Caco-2 (cell line): ENCODE measurements around the gene PTGIS. TPM values are rescaled to one million over a fixed set of nuclear protein-coding genes. Genes with fewer than 3 reads are reported as not detected.

Experiments
- BruUV-seq: library from RNA; stranded (reverse); fragments of 400-500 nt; replicated peaks from 2 replicates; lab custom pipeline; 2021; lab: Mats Ljungman, UMichigan
- CTCF ChIA-PET: fragments of 300-600 bp; sonication (Branson Sonifier 250); formaldehyde crosslinking; loops from one replicate; lab custom pipeline; 2022; ENCODE audit warnings: antibody characterized with exemption; lab: Charles Lee
- POLR2A ChIA-PET: fragments of 300-600 bp; sonication (Branson Sonifier 250); formaldehyde crosslinking; loops from one replicate; lab custom pipeline; 2022; ENCODE audit warnings: antibody characterized with exemption; lab: Charles Lee
- DNase-seq, 2 experiments: peaks; one replicate each; pipeline versions ENCODE4 v3.0.0 to v3.0.0-alpha.2; 2020 to 2022
- H3K27me3 ChIP-seq: replicated peaks from 2 replicates; pipeline ENCODE4 v1.6.0; 2011; ENCODE audit warnings: low read length; ENCODE audit not compliant: control insufficient read depth, insufficient read depth
- H3K36me3 ChIP-seq: 2 replicates; pipeline ENCODE4 v1.5.1; 2011; ENCODE audit warnings: low read length; ENCODE audit not compliant: control insufficient read depth, insufficient read depth
- H3K4me1 ChIP-seq: fragments of 250-450 bp; sonication (Bioruptor Pico); 2 replicates; pipeline ENCODE4 v1.5.1; 2020; ENCODE audit warnings: mild to moderate bottlenecking
- H3K4me3 ChIP-seq: 2 replicates; pipeline ENCODE4 v1.5.1; 2011; ENCODE audit warnings: low read depth, mild to moderate bottlenecking, control low read depth, low read length
- H3K9me3 ChIP-seq: fragments of 250-450 bp; sonication (Bioruptor Pico); 2 replicates; pipeline ENCODE4 v1.5.1; 2020; ENCODE audit warnings: mild to moderate bottlenecking, moderate library complexity
- H3K27ac Mint-ChIP-seq: one replicate; pipeline ENCODE4 v1.8.0; 2022; ENCODE audit warnings: mixed read lengths; ENCODE audit not compliant: unreplicated experiment
- H3K27me3 Mint-ChIP-seq: one replicate; pipeline ENCODE4 v1.8.0; 2022; ENCODE audit warnings: mixed read lengths; ENCODE audit not compliant: insufficient read depth, unreplicated experiment
- H3K36me3 Mint-ChIP-seq: one replicate; pipeline ENCODE4 v1.8.0; 2022; ENCODE audit warnings: mild to moderate bottlenecking, mixed read lengths; ENCODE audit not compliant: insufficient read depth, unreplicated experiment
- H3K4me1 Mint-ChIP-seq: one replicate; pipeline ENCODE4 v1.8.0; 2022; ENCODE audit warnings: low read depth, mixed read lengths; ENCODE audit not compliant: unreplicated experiment
- H3K4me3 Mint-ChIP-seq: one replicate; pipeline ENCODE4 v1.8.0; 2022; ENCODE audit warnings: mild to moderate bottlenecking, moderate library complexity, mixed read lengths; ENCODE audit not compliant: unreplicated experiment
- H3K9me3 Mint-ChIP-seq: one replicate; pipeline ENCODE4 v1.8.0; 2022; ENCODE audit warnings: mixed read lengths; ENCODE audit not compliant: unreplicated experiment
- intact Hi-C: fragments of 100-400 bp; cut with micrococcal nuclease; formaldehyde crosslinking; loops from one replicate; pipeline ENCODE4 v1.10.0; 2022; ENCODE audit not compliant: unreplicated experiment
- total RNA-seq: library from RNA; stranded (reverse); gene quantifications from 2 replicates; pipeline ENCODE4 v1.2.3, GENCODE V29; 2022
- TF ChIP-seq, protein P1 (sequence below), 2 experiments: fragments of 200-600 bp in 1 of 2; IDR thresholded peaks; 1 replicate in 1 of 2; 2 replicates in 1 of 2; pipeline versions ENCODE4 v1.5.1 to v1.8.0; 2011 to 2022; ENCODE audit warnings: antibody characterized with exemption in 1 of 2, control low read depth in 1 of 2, inconsistent platforms in 1 of 2, low read depth in 1 of 2, low read length in 1 of 2, mild to moderate bottlenecking in 1 of 2, moderate library complexity in 1 of 2; ENCODE audit not compliant: insufficient read depth in 1 of 2, severe bottlenecking in 1 of 2, unreplicated experiment in 1 of 2

PTGIS gene
- total RNA-seq, 1 experiment from 2014 or later, result 2.7 TPM

DNA sequence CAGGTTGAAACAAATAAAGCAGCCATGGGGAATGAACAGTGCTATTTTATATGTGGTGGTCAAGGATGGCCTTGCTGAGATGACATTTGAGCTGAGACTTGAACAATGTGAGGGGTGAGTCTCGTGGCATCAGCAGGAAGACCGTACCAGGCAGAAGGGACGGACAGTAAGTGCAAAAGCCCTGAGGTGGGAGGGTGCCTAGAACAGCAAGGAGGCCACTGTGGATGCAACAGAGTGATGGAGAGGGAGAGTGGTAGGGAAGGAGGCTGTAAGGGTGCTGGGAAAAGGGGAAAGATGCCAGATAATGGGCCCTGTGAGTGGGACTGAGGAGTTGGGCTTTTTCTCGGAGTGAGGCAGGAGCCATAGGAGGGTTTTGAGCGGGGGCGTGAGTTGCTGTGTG lies 97.0 kb downstream of the PTGIS start:
- H3K36me3 Mint-ChIP-seq, result no peaks in the 10 kb centered on the region
- H3K4me3 ChIP-seq, result no peak overlapping the region
- ChIA-PET CTCF (no interaction called here), POLR2A (no interaction called here)
- H3K27ac Mint-ChIP-seq, result no peak overlapping the region
- H3K4me3 Mint-ChIP-seq, result no peak overlapping the region
- H3K9me3 ChIP-seq, result peaks cover 3% of the 10 kb centered on the region; the same call in 1 of the 2 replicates
- DNase-seq, result no peak
- peaks cover 1% of the 10 kb centered on the region for H3K27me3 ChIP-seq
- intact Hi-C loops, result no loop called here
- no peaks in the 10 kb centered on the region for H3K4me1 Mint-ChIP-seq
- peaks cover 5% of the 10 kb centered on the region; the same call in 1 of the 2 replicates for H3K4me1 ChIP-seq
- TF ChIP-seq, protein P1, sequence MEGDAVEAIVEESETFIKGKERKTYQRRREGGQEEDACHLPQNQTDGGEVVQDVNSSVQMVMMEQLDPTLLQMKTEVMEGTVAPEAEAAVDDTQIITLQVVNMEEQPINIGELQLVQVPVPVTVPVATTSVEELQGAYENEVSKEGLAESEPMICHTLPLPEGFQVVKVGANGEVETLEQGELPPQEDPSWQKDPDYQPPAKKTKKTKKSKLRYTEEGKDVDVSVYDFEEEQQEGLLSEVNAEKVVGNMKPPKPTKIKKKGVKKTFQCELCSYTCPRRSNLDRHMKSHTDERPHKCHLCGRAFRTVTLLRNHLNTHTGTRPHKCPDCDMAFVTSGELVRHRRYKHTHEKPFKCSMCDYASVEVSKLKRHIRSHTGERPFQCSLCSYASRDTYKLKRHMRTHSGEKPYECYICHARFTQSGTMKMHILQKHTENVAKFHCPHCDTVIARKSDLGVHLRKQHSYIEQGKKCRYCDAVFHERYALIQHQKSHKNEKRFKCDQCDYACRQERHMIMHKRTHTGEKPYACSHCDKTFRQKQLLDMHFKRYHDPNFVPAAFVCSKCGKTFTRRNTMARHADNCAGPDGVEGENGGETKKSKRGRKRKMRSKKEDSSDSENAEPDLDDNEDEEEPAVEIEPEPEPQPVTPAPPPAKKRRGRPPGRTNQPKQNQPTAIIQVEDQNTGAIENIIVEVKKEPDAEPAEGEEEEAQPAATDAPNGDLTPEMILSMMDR (IDR thresholded peaks at IDR 0.05; ENCODE audit: insufficient read depth in 1 of 2, low read depth in 1 of 2, low read length in 1 of 2, severe bottlenecking in 1 of 2, unreplicated experiment in 1 of 2), result no peak
- no peaks in the 10 kb centered on the region for H3K36me3 ChIP-seq
- BruUV-seq, result no TSS peak
- H3K9me3 Mint-ChIP-seq, result no peaks in the 10 kb centered on the region
- peaks cover 33% of the 10 kb centered on the region for H3K27me3 Mint-ChIP-seq

DNA sequence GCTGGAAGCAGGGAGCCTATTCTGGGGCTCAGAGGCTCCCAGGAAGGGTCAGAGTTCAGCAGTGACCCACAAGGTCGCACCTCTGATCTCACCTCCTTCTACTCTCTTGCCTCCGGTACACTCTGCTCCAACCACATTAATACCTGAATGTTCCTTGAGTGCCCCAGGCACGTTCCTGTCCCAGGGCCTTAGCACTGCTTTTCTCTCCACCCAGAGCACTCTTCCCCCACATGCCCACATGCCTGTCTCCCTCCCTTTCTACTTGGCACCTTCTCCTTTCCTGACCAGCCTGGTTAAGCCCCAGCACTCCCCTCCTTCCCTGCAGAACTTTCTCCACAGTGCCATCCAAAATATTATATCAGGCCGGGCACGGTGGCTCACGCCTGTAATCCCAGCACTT lies 98.9 kb downstream of the PTGIS start:
- H3K9me3 Mint-ChIP-seq, result no peaks in the 10 kb centered on the region
- H3K4me1 ChIP-seq, result no peaks in the 10 kb centered on the region
- no peak overlapping the region for H3K4me3 ChIP-seq
- POLR2A ChIA-PET, result no interaction called here
- TF ChIP-seq, protein P1 (IDR thresholded peaks at IDR 0.05; ENCODE audit: insufficient read depth in 1 of 2, low read depth in 1 of 2, low read length in 1 of 2, severe bottlenecking in 1 of 2, unreplicated experiment in 1 of 2), result no peak
- no peaks in the 10 kb centered on the region for H3K36me3 Mint-ChIP-seq
- peaks cover 1% of the 10 kb centered on the region for H3K27me3 ChIP-seq
- BruUV-seq, result no TSS peak
- no peaks in the 10 kb centered on the region for H3K4me1 Mint-ChIP-seq
- peaks cover 3% of the 10 kb centered on the region; the same call in 1 of the 2 replicates for H3K9me3 ChIP-seq
- CTCF ChIA-PET, result no interaction called here
- H3K36me3 ChIP-seq, result no peaks in the 10 kb centered on the region
- no peak overlapping the region for H3K4me3 Mint-ChIP-seq
- DNase-seq, result no peak
- intact Hi-C loops, result no loop called here
- H3K27ac Mint-ChIP-seq, result no peak overlapping the region
- peaks cover 33% of the 10 kb centered on the region for H3K27me3 Mint-ChIP-seq

DNA sequence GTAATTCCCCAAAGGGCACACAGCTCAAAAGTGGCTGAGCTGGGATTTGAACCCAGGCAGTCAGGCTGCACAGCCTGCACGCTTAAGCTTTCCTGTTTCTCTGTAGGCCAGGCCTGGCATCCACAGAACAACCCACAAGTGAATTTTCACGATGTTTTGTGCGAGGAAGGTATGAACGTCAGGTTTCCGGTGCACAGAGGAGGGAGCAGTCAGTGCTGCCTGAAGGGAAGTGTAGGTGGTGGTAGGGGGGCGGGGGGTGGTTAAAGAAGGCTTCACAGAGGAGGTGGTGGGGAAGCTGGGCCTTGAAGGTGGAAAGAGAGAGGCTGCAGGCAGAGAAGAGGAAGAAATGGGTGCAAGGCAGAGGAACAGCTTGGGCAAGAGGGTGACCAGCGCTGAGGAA lies 99.5 kb downstream of the PTGIS start:
- Mint-ChIP-seq H3K9me3 (no peaks in the 10 kb centered on the region), H3K27me3 (peaks cover 33% of the 10 kb centered on the region), H3K36me3 (no peaks in the 10 kb centered on the region), H3K27ac (no peak overlapping the region), H3K4me3 (no peak overlapping the region), H3K4me1 (no peaks in the 10 kb centered on the region)
- H3K36me3 ChIP-seq, result no peaks in the 10 kb centered on the region
- peaks cover 3% of the 10 kb centered on the region; the same call in 1 of the 2 replicates for H3K9me3 ChIP-seq
- H3K4me1 ChIP-seq, result no peaks in the 10 kb centered on the region
- ChIA-PET CTCF (no interaction called here), POLR2A (no interaction called here)
- TF ChIP-seq, protein P1 (IDR thresholded peaks at IDR 0.05; ENCODE audit: insufficient read depth in 1 of 2, low read depth in 1 of 2, low read length in 1 of 2, severe bottlenecking in 1 of 2, unreplicated experiment in 1 of 2), result no peak
- no peak overlapping the region for H3K4me3 ChIP-seq
- BruUV-seq, result no TSS peak
- DNase-seq, result no peak
- H3K27me3 ChIP-seq, result peaks cover 1% of the 10 kb centered on the region
- intact Hi-C loops, result no loop called here
